ENCODE results near the gene SLC35F2. TPM values are rescaled to one million over a fixed set of nuclear protein-coding genes. Genes with fewer than 3 reads are reported as not detected.

Gene SLC35F2
- total RNA-seq, 1 donor from 2014 or later, result 13.3 TPM

- H3K9me3 ChIP-seq, result no peaks in the 10 kb centered on the region
- no peaks in the 10 kb centered on the region for H3K27me3 ChIP-seq
- no peak for TF ChIP-seq CTCF (IDR thresholded peaks at IDR 0.05)
- TF ChIP-seq POLR2A (IDR thresholded peaks at IDR 0.05), result no peak
- no peak overlapping the region for H3K27ac ChIP-seq
- intact Hi-C loops (cut with DNase I), result no loop called here
- DNase-seq (ENCODE audit: extremely low spot score in 2 of 2), result peak in 1 of 2 donors; percentile 20
- no peaks in the 10 kb centered on the region for H3K4me1 ChIP-seq
- H3K36me3 ChIP-seq, result no peaks in the 10 kb centered on the region
- no peak overlapping the region for H3K4me3 ChIP-seq
Measured at GRCh38 chr11:107801641-107802040, 56.9 kb downstream of the SLC35F2 start.

- no peak overlapping the region for H3K27ac ChIP-seq
- H3K9me3 ChIP-seq, result no peaks in the 10 kb centered on the region
- no peak overlapping the region for H3K4me3 ChIP-seq
- peak in 1 of 2 donors; percentile 54 for DNase-seq (ENCODE audit: extremely low spot score in 2 of 2)
- no peaks in the 10 kb centered on the region for H3K36me3 ChIP-seq
- H3K4me1 ChIP-seq, result no peaks in the 10 kb centered on the region
- no peaks in the 10 kb centered on the region for H3K27me3 ChIP-seq
- intact Hi-C loops (cut with DNase I), result no loop called here
- TF ChIP-seq CTCF (IDR thresholded peaks at IDR 0.05), result peak; percentile 54 to 84 (median 75)
- TF ChIP-seq POLR2A (IDR thresholded peaks at IDR 0.05), result no peak
Measured at GRCh38 chr11:107799218-107799859, 59.2 kb downstream of the SLC35F2 start.

- no peak overlapping the region for H3K27ac ChIP-seq
- peak in 1 of 2 donors; percentile 49 for DNase-seq (ENCODE audit: extremely low spot score in 2 of 2)
- intact Hi-C loops (cut with DNase I), result no loop called here
- no peaks in the 10 kb centered on the region for H3K36me3 ChIP-seq
- no peaks in the 10 kb centered on the region for H3K9me3 ChIP-seq
- TF ChIP-seq POLR2AphosphoS5 (IDR thresholded peaks at IDR 0.05; ENCODE audit: insufficient read depth in 1 of 2, low read depth in 1 of 2) (no peak), POLR2A (IDR thresholded peaks at IDR 0.05) (no peak), CTCF (IDR thresholded peaks at IDR 0.05) (no peak)
- no peaks in the 10 kb centered on the region for H3K27me3 ChIP-seq
- H3K4me1 ChIP-seq, result no peaks in the 10 kb centered on the region
- H3K4me3 ChIP-seq, result no peak overlapping the region
Measured at GRCh38 chr11:107792049-107792443, 66.5 kb downstream of the SLC35F2 start.

- no peaks in the 10 kb centered on the region for H3K9me3 ChIP-seq
- intact Hi-C loops (cut with DNase I), result no loop called here
- H3K27me3 ChIP-seq, result no peaks in the 10 kb centered on the region
- DNase-seq (ENCODE audit: extremely low spot score in 2 of 2), result peak in 1 of 2 donors; percentile 25
- H3K36me3 ChIP-seq, result no peaks in the 10 kb centered on the region
- TF ChIP-seq POLR2AphosphoS5 (IDR thresholded peaks at IDR 0.05; ENCODE audit: insufficient read depth in 1 of 2, low read depth in 1 of 2) (no peak), CTCF (IDR thresholded peaks at IDR 0.05) (no peak), POLR2A (IDR thresholded peaks at IDR 0.05) (no peak)
- H3K4me1 ChIP-seq, result no peaks in the 10 kb centered on the region
- no peak overlapping the region for H3K4me3 ChIP-seq
- no peak overlapping the region for H3K27ac ChIP-seq
Measured at GRCh38 chr11:107791343-107792048, 67.1 kb downstream of the SLC35F2 start.

GRCh38 chr11:107789767-107790166, 68.8 kb downstream of the SLC35F2 start:
- TF ChIP-seq POLR2A (IDR thresholded peaks at IDR 0.05) (no peak), POLR2AphosphoS5 (IDR thresholded peaks at IDR 0.05; ENCODE audit: insufficient read depth in 1 of 2, low read depth in 1 of 2) (no peak), CTCF (IDR thresholded peaks at IDR 0.05) (no peak)
- DNase-seq (ENCODE audit: extremely low spot score in 2 of 2), result no peak

More at GRCh38 chr11:107789767-107790166, 68.8 kb downstream of the SLC35F2 start:
- Histone ChIP-seq H3K4me3 (no peak overlapping the region), H3K4me1 (no peaks in the 10 kb centered on the region), H3K36me3 (no peaks in the 10 kb centered on the region), H3K27me3 (no peaks in the 10 kb centered on the region), H3K9me3 (no peaks in the 10 kb centered on the region), H3K27ac (no peak overlapping the region)
- intact Hi-C loops (cut with DNase I), result no loop called here

All from vagina (tissue), 2 donors.